Measurements from ENCODE around the gene MYH10. TPM values are rescaled to one million over a fixed set of nuclear protein-coding genes. Genes with fewer than 3 reads are reported as not detected.

MYH10 gene
- total and polyA plus RNA-seq, 9 of the 15 experiments (the other 6 are each of a cell fraction or from before 2014, with no cell fraction given), result 16.3 to 95.3 (median 39.7) TPM

DNA sequence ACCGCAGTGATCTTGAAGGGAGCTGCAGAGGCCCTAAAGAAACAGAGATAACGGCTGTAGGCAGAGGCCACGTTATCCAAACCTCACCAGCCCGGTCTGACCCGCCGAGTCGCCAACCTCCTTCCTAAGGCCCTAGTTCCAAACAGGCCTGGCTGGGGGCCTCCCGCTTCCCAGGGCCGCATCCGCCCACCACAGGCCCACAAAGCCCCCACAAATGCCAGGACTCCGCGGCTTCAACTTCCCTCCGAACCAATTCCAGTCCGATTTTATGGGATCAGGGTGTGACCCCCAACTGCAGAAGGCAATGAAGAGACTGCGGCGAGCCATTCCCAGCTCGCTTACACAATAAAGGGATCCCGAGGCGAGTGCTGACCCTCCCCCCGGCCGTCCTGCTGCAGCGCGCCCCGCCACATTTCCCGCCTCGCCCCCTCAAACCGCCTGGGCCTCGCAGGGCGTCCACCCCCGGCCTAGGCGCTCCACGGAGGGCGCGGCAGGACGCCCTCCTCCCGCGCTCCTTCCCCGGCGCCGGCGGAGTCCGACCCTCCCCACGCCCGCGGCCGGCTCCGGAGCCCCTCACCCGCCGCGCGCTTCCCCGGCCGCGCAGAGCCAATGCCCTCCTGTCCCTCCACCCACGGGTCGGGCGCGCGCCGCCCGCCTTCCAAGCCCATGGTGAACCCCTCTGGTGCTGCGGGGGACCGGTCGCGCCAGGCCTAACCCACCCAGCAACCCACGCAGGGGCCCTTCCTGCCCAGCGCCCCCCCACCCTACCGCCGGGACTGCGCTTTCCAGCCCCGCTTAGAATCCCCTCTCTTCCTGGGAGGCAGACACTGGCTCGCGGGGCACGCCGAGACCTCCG, 926 bp downstream of the MYH10 start:
- H3K79me2 ChIP-seq (ENCODE audit: control insufficient read depth, insufficient read depth, low read length), result peaks cover 58% of the 10 kb centered on the region
- peak; percentile 74 for FAIRE-seq
- peaks cover 16% of the 10 kb centered on the region; the same call in 1 of the 2 replicates for H4K20me1 ChIP-seq (replicated peaks; ENCODE audit: control insufficient read depth, insufficient read depth, low read length)
- in situ Hi-C loops (cut with MboI) (no loop called here), intact Hi-C loops (cut with micrococcal nuclease) (no loop called here)
- H3K9me3 ChIP-seq (replicated peaks; ENCODE audit: control insufficient read depth, insufficient read depth, low read depth, low read length), result no peaks in the 10 kb centered on the region
- BruUV-seq (replicated peaks), result no TSS peak
- H3K4me3 ChIP-seq, result peak overlapping the region; percentile 84
- H2AFZ ChIP-seq (ENCODE audit: low read depth, low read length), result peak overlapping the region; percentile 56
- DNase-seq (ENCODE audit: extremely low read depth in 1 of 4, low spot score in 3 of 4), result peak; percentile 39 to 78 (median 54)
- POLR2A ChIA-PET, result interaction anchor here (0.7 to 0.8 kb wide), 2 partner anchors 25 to 41 kb away, joined by 3 read pairs; no protein-coding TSS in a partner anchor
- H3K9ac ChIP-seq (ENCODE audit: insufficient read depth in 1 of 2, low read depth in 2 of 2, low read length in 2 of 2), result peak overlapping the region; percentile 78 to 94
- peaks cover 14% of the 10 kb centered on the region; the same call in 2 of the 3 replicates for H3K36me3 ChIP-seq (ENCODE audit: control insufficient read depth, insufficient read depth, low read length)
- peak; percentile 29 for ATAC-seq
- H3K9me1 ChIP-seq (ENCODE audit: control insufficient read depth, insufficient read depth, low read length), result no peaks in the 10 kb centered on the region
- CTCF ChIA-PET (ENCODE audit: low intra/inter-chr PET ratio), result no interaction called here
- H3K4me2 ChIP-seq (ENCODE audit: insufficient read depth, low read length), result peak overlapping the region; percentile 82
- WGBS (ENCODE audit: insufficient coverage, low coverage, missing lambda C conversion rate), result 1% methylated on average over 14 of the region's 76 CpGs
- peak overlapping the region; percentile 91 for H3K27ac ChIP-seq (ENCODE audit: extremely low read depth, low read depth, low read length)
- peaks cover 17 to 18% of the 10 kb centered on the region in 2 experiments; a peak in 4 of 5 replicates for H3K4me1 ChIP-seq (replicated peaks in 1 of 2; ENCODE audit: control insufficient read depth in 2 of 2, insufficient read depth in 2 of 2, low read length in 2 of 2)
- no peaks in the 10 kb centered on the region for H3K27me3 ChIP-seq (ENCODE audit: control insufficient read depth in 2 of 2, insufficient read depth in 2 of 2, low read length in 2 of 2)
- no peak for TF ChIP-seq ZNF695 (CRISPR knock-in tag; IDR thresholded peaks at IDR 0.05)
- TF ChIP-seq ZNF583 (CRISPR knock-in tag; IDR thresholded peaks at IDR 0.05), result no peak
- TF ChIP-seq ZFX (CRISPR knock-in tag; IDR thresholded peaks at IDR 0.05), result peak; percentile 74
- TF ChIP-seq, protein P1, sequence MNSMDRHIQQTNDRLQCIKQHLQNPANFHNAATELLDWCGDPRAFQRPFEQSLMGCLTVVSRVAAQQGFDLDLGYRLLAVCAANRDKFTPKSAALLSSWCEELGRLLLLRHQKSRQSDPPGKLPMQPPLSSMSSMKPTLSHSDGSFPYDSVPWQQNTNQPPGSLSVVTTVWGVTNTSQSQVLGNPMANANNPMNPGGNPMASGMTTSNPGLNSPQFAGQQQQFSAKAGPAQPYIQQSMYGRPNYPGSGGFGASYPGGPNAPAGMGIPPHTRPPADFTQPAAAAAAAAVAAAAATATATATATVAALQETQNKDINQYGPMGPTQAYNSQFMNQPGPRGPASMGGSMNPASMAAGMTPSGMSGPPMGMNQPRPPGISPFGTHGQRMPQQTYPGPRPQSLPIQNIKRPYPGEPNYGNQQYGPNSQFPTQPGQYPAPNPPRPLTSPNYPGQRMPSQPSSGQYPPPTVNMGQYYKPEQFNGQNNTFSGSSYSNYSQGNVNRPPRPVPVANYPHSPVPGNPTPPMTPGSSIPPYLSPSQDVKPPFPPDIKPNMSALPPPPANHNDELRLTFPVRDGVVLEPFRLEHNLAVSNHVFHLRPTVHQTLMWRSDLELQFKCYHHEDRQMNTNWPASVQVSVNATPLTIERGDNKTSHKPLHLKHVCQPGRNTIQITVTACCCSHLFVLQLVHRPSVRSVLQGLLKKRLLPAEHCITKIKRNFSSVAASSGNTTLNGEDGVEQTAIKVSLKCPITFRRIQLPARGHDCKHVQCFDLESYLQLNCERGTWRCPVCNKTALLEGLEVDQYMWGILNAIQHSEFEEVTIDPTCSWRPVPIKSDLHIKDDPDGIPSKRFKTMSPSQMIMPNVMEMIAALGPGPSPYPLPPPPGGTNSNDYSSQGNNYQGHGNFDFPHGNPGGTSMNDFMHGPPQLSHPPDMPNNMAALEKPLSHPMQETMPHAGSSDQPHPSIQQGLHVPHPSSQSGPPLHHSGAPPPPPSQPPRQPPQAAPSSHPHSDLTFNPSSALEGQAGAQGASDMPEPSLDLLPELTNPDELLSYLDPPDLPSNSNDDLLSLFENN (IDR thresholded peaks at IDR 0.05; ENCODE audit: low read depth in 2 of 2, low read length in 2 of 2), result no peak
- no peak for TF ChIP-seq DDX20 (tag; IDR thresholded peaks at IDR 0.05; ENCODE audit: low read depth)
- TF ChIP-seq ZNF740 (CRISPR knock-in tag; IDR thresholded peaks at IDR 0.05), result peak; percentile 89
- 0 out of 4 replicates have a peak, but pooled peaks of 1 of the 2 experiments have one; percentile 17 for TF ChIP-seq ZNF740 (tag; IDR thresholded peaks at IDR 0.05)
- TF ChIP-seq ATF1 (CRISPR knock-in tag; IDR thresholded peaks at IDR 0.05), result no peak
- TF ChIP-seq ATF1 (tag; IDR thresholded peaks at IDR 0.05), result 0 out of 2 replicates have a peak, but pooled peaks have one; percentile 4
- peak in 1 of 2 experiments; percentile 26; a peak in 1 of 4 replicates for TF ChIP-seq TEAD1 (CRISPR knock-in tag; IDR thresholded peaks at IDR 0.05)
- no peak for TF ChIP-seq MAFF (IDR thresholded peaks at IDR 0.05; ENCODE audit: low read length)
- peak; percentile 74 for TF ChIP-seq RBFOX2 (IDR thresholded peaks at IDR 0.05; ENCODE audit: low read depth, low read length)
- peak; percentile 17; the same call in 1 of the 2 replicates for TF ChIP-seq CEBPB (tag; IDR thresholded peaks at IDR 0.05)
- TF ChIP-seq POLR2G (IDR thresholded peaks at IDR 0.05; ENCODE audit: low read depth, low read length), result peak; percentile 70
- TF ChIP-seq ETV6 (IDR thresholded peaks at IDR 0.05; ENCODE audit: borderline replicate concordance in 1 of 2, low read depth in 2 of 2, low read length in 1 of 2), result no peak
- no peak for TF ChIP-seq ETV6 (CRISPR knock-in tag; IDR thresholded peaks at IDR 0.05; ENCODE audit: borderline replicate concordance)
- TF ChIP-seq MCM3 (IDR thresholded peaks at IDR 0.05), result no peak
- TF ChIP-seq POLR2A (conservative IDR thresholded peaks at IDR 0.05), result peak; percentile 44

Data from K562 (cell line).